GM04503 (cell line): ENCODE results near the gene P2RY11.

ENCODE experiments used
- DNase-seq: peaks from one replicate; pipeline ENCODE4 v3.0.0-alpha.2; 2012; ENCODE audit warnings: low read depth

P2RY11 gene

DNA sequence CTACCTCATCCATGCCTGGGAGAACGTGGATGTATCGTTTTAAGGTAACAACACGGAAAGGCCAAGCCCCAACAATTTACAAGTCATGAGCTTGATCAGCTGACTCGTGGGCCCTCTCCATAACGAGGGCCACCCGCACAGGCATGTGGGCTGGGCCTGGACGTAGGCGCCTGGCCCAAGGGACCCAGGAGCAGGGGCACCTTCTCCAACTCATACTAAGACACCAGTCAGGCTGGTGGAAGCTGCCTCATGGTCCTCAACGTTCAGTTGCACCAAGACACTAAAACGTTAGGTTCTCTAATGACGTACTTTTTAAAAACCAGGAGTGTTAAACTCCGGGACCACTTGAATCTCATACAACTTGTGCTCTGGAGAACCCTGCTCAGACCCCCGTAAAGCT is 30.0 kb downstream of the P2RY11 start:
- no peak for DNase-seq

DNA sequence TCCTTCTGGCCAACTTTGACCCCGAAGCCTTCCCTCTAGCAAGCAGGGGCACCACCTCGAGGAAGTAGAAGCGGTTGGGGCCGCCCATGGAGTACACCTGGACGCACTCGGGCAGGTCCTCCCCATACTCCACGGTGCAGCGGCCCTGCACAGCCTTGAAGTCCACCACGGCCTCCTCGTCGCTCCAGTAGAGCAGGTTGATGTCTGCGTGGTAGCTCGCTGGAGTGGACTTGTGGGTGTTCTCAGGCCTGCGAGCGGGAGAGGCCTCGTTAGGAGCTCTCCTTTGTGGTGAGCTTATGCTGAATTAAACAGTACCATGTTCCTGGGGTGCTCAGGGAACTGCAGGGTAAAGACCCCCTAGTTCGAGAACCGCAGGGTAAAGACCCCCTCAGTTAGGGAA is 30.5 kb downstream of the P2RY11 start:
- DNase-seq, result no peak

GRCh38 chr19:10142701-10143375 is 31.3 kb downstream of the P2RY11 start:
- no peak for DNase-seq

- DNase-seq, result no peak
Observed at GRCh38 chr19:10143681-10144080, 32.2 kb downstream of the P2RY11 start.

- DNase-seq, result no peak
Observed at GRCh38 chr19:10144361-10144760, 32.9 kb downstream of the P2RY11 start.

- DNase-seq, result no peak
Observed at GRCh38 chr19:10145031-10145430, 33.5 kb downstream of the P2RY11 start.

DNA sequence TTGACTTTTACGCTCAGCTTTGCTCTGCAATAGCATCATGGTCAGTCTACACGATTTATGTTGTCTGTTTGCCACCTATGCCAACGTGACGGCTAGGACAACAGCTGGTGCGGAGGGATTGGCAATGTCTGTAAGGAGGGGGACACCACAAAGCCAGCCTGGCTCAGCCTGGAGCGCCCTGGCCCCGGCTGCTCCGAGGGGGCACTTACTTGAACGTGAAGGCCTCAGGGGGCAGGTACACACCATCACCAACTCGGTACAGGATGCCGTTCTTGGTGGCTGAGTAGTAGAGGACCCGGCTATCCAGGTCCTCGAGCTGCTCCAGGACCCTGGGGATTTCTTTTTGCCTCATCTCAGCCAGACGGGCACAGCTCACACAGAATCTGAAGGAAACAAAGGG is 34.6 kb downstream of the P2RY11 start:
- DNase-seq, result no peak

GRCh38 chr19:10149427-10149826 is 37.9 kb downstream of the P2RY11 start:
- DNase-seq, result no peak

DNA sequence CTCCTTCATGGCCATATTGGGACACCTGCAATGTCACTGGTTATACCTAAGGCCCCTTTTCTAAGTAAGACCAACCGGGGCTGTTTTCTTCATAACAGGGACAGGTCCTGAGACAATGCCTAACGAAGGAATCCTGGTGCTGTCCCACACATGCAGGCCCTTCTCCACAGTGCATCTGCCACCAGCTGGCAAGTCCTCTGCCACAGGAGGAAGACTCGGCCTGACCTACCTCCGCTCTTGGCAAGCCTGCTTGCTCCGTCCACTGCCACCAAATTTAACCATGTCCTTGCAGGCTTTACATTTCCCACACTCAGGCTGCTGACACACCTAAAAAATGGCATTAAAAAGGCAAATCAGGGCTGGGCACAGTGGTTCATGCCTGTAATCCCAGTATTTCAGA is 40.0 kb downstream of the P2RY11 start:
- no peak for DNase-seq

GRCh38 chr19:10152100-10152499 is 40.6 kb downstream of the P2RY11 start:
- no peak for DNase-seq

GRCh38 chr19:10155839-10156238 is 44.3 kb downstream of the P2RY11 start:
- no peak for DNase-seq

DNA sequence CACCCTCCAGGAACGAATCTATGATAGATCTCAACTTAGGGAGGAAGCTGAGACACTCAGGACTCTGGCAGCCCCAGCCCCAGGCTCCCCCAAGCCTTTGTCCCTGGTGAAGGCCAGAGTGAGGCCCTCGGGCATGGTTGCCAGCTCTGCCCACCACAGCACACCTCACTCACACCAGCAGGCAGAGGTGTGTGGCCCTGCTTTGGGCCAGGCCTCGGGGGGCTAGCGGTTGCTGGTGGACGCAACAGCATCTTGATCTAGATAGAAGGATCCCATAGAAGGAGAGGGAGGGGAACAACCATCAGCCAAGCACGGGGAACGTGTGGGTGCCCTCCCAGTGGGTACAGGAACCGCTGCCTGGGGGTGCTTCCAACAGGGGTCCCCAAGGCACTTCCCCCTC is 46.6 kb downstream of the P2RY11 start:
- DNase-seq, result no peak

GRCh38 chr19:10158485-10158884 is 47.0 kb downstream of the P2RY11 start:
- no peak for DNase-seq

DNA sequence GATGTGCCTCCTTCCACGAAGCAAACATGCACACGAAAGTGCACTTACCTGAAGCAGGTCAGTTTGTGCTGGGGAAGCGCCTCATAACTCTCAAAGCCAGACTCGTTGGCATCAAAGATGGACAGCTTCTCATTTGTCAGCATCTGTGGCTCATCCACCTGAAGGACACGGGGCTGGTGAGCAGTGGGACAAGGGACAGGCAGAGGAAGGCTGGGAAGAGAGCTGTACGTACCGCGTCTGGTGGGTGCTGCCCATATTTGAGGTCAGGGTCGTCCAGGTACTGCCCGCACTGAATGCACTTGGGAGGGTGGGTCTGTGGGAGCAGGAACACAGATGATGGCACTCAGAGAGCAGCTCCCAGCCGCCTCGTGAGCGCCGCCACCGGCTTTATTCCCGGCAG is 48.1 kb downstream of the P2RY11 start:
- no peak for DNase-seq

GRCh38 chr19:10163536-10163935 is 52.0 kb downstream of the P2RY11 start:
- no peak for DNase-seq
